Activated CD4-positive, alpha-beta T cell treated with anti-CD3 and anti-CD28 coated beads, Interleukin-2, amount 50 U/mL, for 24 hours (primary cell): ENCODE measurements around the gene GLMP.

ENCODE experiments used
- DNase-seq, 2 donors: peaks; one replicate each; pipeline ENCODE4 v3.0.0-alpha.2; 2020; ENCODE audit warnings: low read depth in 1 of 2, low spot score in 1 of 2

The GLMP gene

GRCh38 chr1:156253634-156254033 lies 41.8 kb downstream of the GLMP start:
- DNase-seq = no peak

GRCh38 chr1:156251527-156251926 lies 44.0 kb downstream of the GLMP start:
- DNase-seq = no peak

- DNase-seq = no peak
Measured at GRCh38 chr1:156249593-156249992, 45.9 kb downstream of the GLMP start.

DNA sequence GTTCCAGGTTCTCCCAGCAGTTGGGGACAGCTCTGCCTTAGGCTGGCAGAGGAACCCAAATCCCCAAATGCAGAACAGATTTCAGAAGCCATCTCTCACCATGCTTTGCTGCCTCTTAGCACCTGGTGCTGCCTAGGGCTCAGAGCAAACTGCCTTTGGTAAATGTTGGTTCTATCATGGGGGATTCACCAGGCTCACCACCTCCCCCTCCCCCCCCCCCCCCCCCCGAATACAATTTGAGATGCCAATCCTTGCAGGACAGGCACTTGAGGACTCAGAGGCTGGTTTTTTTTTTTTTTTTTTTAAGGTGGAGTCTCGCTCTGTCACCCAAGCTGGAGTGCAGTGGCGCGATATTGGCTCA lies 47.2 kb downstream of the GLMP start:
- no peak for DNase-seq

DNA sequence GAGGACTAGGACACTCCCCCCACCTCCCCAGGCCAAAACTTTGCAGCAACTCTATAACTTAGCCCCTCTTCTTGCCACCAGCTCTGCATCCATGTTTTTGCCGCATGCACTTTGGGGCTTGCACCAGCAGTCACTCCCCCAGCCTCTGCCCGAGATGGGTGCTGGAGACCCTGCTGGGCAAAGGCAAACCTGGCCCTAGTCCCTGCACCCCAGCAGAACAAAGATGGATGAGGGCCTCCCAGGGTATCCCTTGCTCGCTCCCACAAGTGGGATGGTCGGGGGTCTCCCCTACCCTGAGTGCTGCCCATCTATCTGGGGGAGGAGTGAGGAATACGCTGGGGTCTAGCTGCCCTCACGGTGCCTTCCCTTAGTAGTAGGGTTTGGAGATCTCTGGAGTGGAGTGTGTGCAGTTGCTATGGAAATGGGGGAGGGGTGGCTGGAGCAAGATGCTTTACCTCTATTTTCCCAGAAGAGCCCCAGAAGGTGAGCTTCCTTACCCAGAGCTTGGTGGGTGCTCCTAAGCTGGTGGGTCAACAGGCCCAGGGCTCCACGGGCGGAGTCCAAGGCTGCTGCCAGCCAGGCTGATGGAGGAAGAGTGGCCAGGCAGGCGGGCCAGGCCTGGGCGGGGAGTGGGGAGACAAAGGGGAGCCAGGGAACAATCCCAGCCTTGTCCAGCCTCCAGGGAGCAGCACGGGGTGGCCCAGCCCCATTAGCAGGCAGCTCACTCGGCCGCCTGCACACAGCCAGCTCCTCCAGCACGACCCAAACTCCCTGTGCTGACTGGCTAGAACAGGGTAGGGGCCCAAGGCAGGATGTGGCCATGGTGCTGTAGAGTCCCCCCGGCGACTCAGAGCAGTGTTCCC lies 47.8 kb downstream of the GLMP start, which contains the start of gene PAQR6:
TSS of gene PAQR6 (minus strand) at position 597 of the 863 bp plus-strand sequence. CDS start 1,325 bp downstream, outside the sequence.
- no peak for DNase-seq

- no peak for DNase-seq
Measured at GRCh38 chr1:156246781-156247459, 48.6 kb downstream of the GLMP start.

DNA sequence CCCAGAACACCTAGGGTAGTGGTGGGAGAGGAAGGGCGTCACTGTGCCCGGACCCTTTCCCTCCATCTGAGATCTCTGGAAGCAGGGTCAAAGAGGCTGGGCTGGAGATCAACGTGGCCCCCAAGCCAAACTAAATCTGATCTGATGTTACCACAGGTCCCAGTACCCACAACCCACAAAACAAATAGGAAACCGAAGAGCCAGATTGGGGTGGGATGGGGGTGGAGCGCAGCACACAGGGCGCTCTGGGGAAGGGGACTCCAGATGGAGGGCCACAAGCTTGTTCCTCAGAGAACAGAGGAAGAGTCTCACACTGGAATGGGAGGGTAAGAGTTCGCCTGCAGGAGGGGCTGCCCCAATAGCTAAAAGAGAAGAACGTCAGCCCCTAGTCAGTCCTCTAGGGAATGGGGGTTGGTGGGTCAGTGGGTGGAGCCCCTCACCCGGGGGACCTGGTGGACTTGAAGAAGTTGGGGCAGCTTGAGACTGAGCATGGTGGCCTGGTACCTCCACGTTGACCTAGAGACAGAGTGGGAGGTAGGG lies 49.2 kb downstream of the GLMP start:
- no peak for DNase-seq

- peak in 1 of 2 donors; percentile 20 for DNase-seq
Measured at GRCh38 chr1:156245451-156246232, 49.8 kb downstream of the GLMP start.

DNA sequence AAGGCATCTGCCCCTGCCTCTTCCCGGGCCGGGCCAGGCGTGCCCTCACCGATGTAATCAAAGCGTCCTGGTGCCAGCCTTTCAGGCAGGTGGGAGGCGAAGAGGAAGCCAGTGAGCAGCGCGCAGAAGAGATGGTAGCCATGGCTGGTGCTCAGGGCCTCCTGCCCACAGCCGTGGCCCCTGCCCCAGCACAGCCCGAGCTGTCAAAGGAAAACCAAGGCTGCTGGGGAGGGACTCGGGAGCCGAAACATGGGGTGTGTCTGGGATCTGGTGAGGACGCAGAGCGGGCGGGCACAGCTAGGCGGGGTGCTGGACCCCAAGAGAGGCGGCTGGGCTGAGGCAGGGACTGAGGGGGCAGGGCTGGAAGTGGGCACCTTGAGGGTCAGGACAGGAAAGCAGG lies 50.8 kb downstream of the GLMP start:
- no peak for DNase-seq

DNA sequence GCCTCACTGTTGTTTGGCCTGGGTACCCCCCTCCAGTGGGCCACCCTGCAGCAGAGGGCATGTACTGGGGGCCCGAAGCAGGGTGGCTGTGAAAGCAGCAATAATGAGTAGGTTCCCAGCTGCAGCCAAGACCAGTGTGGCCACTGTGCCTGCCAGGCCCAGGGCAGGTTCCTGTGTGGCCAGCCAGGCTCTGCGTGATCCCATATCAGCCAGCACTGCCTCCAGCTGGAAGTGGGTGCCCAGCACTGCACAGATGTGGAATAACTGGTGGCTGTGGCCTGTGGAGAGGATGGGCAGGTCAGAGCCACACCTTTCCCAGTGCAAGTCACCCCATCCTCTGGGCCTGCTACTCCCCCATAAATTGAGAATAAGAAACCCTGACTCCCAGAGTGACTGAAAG lies 51.4 kb downstream of the GLMP start:
- DNase-seq = no peak

GRCh38 chr1:156242738-156243137 lies 52.7 kb downstream of the GLMP start:
- DNase-seq = no peak
